Aorta (tissue), 5 donors: Measurements from ENCODE around the gene ATP1A3. TPM values are rescaled to one million over a fixed set of nuclear protein-coding genes. Genes with fewer than 3 reads are reported as not detected.

Experiments used
- ATAC-seq: fragments of 200-7000 bp; cut with Tn5 transposase; one replicate; pipeline ENCODE4 v1.9.1; 2022; ENCODE audit warnings: moderate library complexity; ENCODE audit not compliant: low FRiP score
- DNase-seq, 2 donors: peaks; one replicate each; pipeline ENCODE4 v3.0.0-alpha.2; 2020
- H3K27ac ChIP-seq, 2 donors: one replicate each; pipeline ENCODE4 v1.5.1; 2013; ENCODE audit warnings: low read length in 2 of 2, mild to moderate bottlenecking in 2 of 2, moderate library complexity in 2 of 2, control low read depth in 1 of 2, inconsistent platforms in 1 of 2, low read depth in 1 of 2
- H3K27me3 ChIP-seq, 2 donors: one replicate each; pipeline ENCODE4 v1.6.1; 2013; ENCODE audit warnings: control low read depth in 1 of 2, low read length in 1 of 2, mild to moderate bottlenecking in 1 of 2, moderate library complexity in 1 of 2; ENCODE audit not compliant: insufficient read depth in 2 of 2, control insufficient read depth in 1 of 2
- H3K36me3 ChIP-seq, 2 donors: one replicate each; pipeline ENCODE4 v1.6.1; 2013; ENCODE audit warnings: control low read depth in 1 of 2, low read length in 1 of 2, mild to moderate bottlenecking in 1 of 2; ENCODE audit not compliant: insufficient read depth in 2 of 2, control insufficient read depth in 1 of 2
- H3K4me1 ChIP-seq, 2 donors: one replicate each; pipeline ENCODE4 v1.6.1; 2013; ENCODE audit warnings: low read length in 2 of 2, control low read depth in 1 of 2, mild to moderate bottlenecking in 1 of 2, moderate library complexity in 1 of 2; ENCODE audit not compliant: insufficient read depth in 2 of 2, control insufficient read depth in 1 of 2
- H3K4me3 ChIP-seq, 2 donors: one replicate each; pipeline ENCODE4 v1.5.1; 2013; ENCODE audit warnings: low read length in 2 of 2, control low read depth in 1 of 2, mild to moderate bottlenecking in 1 of 2
- H3K9me3 ChIP-seq: one replicate; pipeline ENCODE4 v1.6.1; 2013; ENCODE audit warnings: mild to moderate bottlenecking, low read length; ENCODE audit not compliant: control insufficient read depth
- WGBS, 2 donors: extraction: QIAGEN DNeasy Blood & Tissue Kit; methylation state at CpG; one replicate each; pipeline ENCODE4 v1.1.7; 2013; 5-methylcytosine and 5-hydroxymethylcytosine counted together
- intact Hi-C, 2 donors: fragments of 100-400 bp; cut with DNase I; formaldehyde crosslinking; loops; one replicate each; pipeline versions ENCODE4 v1.14.2 to v1.15.0; 2022
- polyA plus RNA-seq, 2 donors: library from polyadenylated mRNA; stranded (reverse); fragments of 200-250 nt; gene quantifications; one replicate each; pipeline ENCODE4 v1.2.3, GENCODE V29; 2013
- total RNA-seq, 2 donors: library from RNA; stranded (reverse); fragmentation: NEBNext Ultra II Directional; extraction: Animal tissue kit (Norgen Biotek cat#: 25700); gene quantifications; one replicate each; pipeline ENCODE4 v1.2.1, GENCODE V29; 2021
- donor health status: healthy with polysubstance abuse.
- donor health status: Bipolar disorder and iron deficiency.
- donor health status: DM: no; HTN: no; CAD: no.
- donor health status: DM: no; HTN: no; CAD: no.
- donor health status: DM: yes; HTN: yes; CAD: no.

The ATP1A3 gene
- total and polyA plus RNA-seq, 4 donors: 0.38 TPM; not detected in 3

DNA sequence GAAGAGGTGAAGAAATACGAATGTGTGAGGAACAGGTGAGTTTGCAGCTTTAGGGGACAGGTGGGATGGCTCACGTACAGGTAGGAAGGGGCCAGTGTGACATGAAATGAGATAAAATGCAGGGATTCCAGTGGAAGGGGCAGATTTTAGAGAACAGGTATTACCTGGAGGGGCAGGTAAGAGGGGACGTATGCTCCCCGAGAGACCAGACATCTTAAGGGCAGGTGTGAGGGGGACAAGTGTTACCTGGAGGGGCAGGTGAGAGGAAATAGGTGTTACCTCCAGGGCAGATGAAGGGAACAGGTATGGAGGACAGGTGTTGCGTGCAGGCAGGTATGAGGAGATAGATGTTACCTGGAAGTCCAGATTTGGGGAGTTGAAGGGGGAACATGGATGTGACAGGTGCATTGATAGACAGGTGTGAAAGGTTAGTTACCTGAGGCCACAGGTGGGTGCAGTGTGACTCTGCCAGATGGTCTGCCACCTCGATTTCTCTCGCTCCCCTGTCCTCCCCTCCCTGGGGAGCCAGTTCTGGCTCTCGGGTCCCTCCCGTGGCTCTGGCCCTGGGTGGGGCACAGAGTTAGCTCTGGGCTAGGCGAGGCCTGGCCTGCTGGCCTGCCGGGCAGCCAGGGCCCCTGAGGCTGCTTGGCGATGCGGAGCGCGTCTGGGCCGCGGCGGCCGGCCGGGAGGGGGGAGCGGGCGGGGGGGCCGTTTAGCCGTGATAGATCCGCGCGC lies 67.8 kb downstream of the ATP1A3 start:
- intact Hi-C loops: no loop called here
- ATAC-seq: no peak
- WGBS, 2 donors: 26 to 30% methylated on average over 27 of the region's 27 CpGs
- H3K4me3 ChIP-seq: no peak overlapping the region
- H3K27ac ChIP-seq: no peak overlapping the region
- H3K27me3 ChIP-seq: peaks cover 0 to 1% of the 10 kb centered on the region in 2 donors
- H3K36me3 ChIP-seq: no peaks in the 10 kb centered on the region
- no peaks in the 10 kb centered on the region for H3K4me1 ChIP-seq
- H3K9me3 ChIP-seq: peaks cover 5% of the 10 kb centered on the region
- DNase-seq: no peak

DNA sequence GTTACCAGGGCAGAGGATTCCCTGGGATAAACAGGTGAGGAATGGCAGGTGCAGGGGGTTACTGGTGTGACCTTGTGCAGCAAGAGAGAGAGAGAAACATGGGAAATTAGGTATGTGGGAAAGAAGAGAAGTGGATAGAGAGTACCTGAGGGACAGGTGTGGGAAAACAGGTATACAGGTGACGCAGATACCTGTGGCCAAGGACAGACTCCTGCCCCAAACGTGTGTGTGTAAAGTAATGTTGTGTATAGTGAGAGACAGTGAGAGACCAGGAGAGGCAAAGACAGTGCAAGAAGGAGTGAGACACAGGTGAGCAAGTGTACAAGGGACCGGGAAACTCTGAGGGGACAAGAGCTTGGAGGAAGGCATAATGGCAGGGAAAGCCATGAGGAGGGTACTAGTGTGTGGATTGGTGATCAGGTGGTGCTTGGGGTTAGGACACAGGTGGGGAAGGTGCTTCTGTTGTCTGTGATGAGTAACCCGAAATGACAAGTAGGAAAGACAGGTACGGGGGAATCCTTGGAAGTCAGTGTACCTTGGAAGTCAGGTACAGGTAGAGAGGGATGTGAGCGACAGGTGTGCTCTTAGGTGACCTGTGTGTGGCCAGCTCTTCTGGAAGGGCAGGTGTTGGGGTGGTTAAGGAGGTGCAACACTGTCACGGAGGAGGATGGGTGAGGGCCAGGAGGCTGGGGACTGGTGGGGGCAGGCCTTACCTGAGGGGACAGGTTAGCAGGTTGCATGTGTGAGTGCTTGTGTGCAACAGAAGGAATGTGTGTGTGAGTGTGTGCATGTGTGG lies 68.6 kb downstream of the ATP1A3 start:
- H3K36me3 ChIP-seq: no peaks in the 10 kb centered on the region
- intact Hi-C loops: no loop called here
- no peak for ATAC-seq
- H3K9me3 ChIP-seq: peaks cover 5% of the 10 kb centered on the region
- no peak overlapping the region for H3K4me3 ChIP-seq
- no peaks in the 10 kb centered on the region for H3K4me1 ChIP-seq
- H3K27ac ChIP-seq: no peak overlapping the region
- H3K27me3 ChIP-seq: peaks cover 0 to 1% of the 10 kb centered on the region in 2 donors
- no peak for DNase-seq
- 52 to 55% methylated on average over 7 of the region's 7 CpGs for WGBS, 2 donors

DNA sequence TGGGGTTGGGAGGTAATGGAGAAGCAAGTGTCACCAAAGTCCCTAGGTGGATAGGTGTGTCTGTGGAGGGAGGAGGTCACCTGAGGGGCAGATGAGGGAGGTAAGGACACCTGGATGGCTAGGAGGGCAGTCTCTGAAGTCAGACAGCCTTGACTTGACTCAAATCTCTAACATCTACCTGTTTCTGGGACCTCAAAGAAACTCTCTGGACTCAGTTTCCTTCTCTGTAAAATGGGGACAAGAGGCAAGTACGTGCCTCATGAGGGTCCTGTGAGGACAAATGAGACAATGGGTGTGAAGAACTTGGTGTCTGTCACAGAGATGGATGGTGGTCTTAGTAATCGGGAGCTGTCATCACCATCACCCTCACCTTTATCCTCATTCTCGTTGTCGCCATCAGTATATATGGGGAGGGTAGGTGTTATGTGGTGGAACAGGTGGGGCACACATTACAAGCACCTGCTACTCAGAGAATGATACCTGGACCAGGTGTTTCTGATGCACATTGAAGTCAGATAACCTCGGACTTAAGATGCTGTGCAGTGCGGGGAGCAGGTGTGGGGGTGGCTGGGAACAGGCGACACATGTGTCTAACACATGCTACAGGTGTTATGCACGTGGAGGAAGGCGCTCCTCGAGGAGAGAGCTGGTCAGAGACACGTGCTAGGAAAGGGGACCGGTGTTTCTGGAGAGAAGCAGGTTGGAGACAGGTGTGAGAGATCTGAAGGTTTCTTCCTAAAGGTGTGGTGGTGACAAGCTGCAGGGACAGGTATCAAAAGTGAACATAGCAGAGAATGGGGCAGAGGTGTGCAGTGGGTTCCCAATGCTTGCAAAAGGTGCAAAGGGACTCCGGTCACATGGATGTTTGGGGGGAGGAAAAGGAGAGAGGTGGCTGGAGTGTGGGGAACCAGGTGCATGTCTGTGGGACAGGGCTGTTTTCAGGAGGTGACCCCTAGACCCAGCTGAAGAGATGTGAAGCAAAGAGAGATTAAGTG lies 69.6 kb downstream of the ATP1A3 start:
- Histone ChIP-seq H3K4me3 (no peak overlapping the region), H3K9me3 (peaks cover 5% of the 10 kb centered on the region), H3K4me1 (no peaks in the 10 kb centered on the region), H3K27ac (no peak overlapping the region), H3K27me3 (peaks cover 0 to 1% of the 10 kb centered on the region in 2 donors), H3K36me3 (no peaks in the 10 kb centered on the region)
- 51 to 55% methylated on average over 13 of the region's 13 CpGs for WGBS, 2 donors
- DNase-seq: no peak
- intact Hi-C loops: no loop called here
- no peak for ATAC-seq

DNA sequence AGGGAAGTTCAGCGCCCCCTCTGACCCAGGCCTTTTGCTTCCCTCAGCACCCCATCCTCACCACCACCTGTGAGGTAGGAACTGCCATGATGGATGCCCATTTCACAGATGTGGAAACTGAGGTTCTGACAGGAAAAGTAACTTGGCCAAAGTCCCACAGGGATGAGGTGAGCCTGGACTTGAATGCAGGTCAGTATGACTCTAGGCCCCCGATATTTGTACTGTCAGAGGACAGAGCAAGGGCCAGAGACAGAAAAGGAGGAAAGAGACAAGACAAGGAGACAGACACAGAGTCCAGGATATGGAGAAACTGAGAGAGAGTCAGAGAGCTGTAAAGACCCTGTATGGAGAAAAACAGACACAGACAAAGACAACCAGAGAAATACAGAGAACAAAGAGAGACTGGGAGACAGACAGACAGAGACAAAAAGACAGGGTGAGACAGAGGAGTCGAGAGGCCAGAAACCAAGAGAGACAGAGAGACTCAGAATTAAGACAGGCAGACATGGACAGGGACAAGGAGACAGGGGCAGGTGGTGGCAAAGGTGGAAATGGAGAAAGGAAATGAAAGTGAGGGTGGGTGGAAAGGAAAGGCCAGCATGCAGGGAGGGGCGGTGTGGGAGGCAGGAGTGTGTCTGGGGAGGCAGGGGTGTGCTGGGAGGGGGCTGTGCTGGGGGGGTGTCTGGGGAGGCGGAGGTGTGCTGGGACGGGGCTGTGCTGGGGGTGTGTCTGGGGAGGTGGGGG lies 70.8 kb downstream of the ATP1A3 start:
- intact Hi-C loops: no loop called here
- WGBS, 2 donors: 38 to 39% methylated on average over 4 to 6 of the region's 6 CpGs
- Histone ChIP-seq H3K27me3 (no peaks in the 10 kb centered on the region), H3K27ac (no peak overlapping the region), H3K4me3 (no peak overlapping the region), H3K4me1 (no peaks in the 10 kb centered on the region), H3K9me3 (peaks cover 5% of the 10 kb centered on the region), H3K36me3 (no peaks in the 10 kb centered on the region)
- no peak for DNase-seq
- ATAC-seq: no peak

DNA sequence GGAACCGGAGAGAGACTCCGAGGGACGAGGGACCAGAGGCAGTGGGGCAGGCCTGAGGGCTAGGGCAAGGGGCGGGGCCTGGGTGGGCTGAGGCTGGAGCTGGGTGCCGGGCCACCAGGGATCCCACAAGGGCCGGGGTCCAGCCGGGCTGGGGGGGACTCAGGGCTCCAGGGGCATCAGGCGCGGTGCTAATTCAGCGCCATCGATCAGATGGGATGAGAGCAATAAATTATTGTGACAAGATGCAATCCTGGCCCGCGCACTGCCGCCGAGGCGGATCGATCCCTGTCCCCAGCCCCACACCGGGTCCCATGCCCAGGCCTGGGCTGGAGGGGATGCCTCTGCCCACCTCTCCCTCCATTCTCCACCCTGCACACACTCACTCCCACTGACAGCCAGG lies 71.4 kb downstream of the ATP1A3 start:
- WGBS, 2 donors: 5 to 13% methylated on average over 13 to 18 of the region's 18 CpGs
- Histone ChIP-seq H3K9me3 (peaks cover 5% of the 10 kb centered on the region), H3K4me1 (no peaks in the 10 kb centered on the region), H3K36me3 (no peaks in the 10 kb centered on the region), H3K4me3 (no peak overlapping the region), H3K27me3 (no peaks in the 10 kb centered on the region), H3K27ac (no peak overlapping the region)
- ATAC-seq: no peak
- intact Hi-C loops: no loop called here
- DNase-seq: no peak

DNA sequence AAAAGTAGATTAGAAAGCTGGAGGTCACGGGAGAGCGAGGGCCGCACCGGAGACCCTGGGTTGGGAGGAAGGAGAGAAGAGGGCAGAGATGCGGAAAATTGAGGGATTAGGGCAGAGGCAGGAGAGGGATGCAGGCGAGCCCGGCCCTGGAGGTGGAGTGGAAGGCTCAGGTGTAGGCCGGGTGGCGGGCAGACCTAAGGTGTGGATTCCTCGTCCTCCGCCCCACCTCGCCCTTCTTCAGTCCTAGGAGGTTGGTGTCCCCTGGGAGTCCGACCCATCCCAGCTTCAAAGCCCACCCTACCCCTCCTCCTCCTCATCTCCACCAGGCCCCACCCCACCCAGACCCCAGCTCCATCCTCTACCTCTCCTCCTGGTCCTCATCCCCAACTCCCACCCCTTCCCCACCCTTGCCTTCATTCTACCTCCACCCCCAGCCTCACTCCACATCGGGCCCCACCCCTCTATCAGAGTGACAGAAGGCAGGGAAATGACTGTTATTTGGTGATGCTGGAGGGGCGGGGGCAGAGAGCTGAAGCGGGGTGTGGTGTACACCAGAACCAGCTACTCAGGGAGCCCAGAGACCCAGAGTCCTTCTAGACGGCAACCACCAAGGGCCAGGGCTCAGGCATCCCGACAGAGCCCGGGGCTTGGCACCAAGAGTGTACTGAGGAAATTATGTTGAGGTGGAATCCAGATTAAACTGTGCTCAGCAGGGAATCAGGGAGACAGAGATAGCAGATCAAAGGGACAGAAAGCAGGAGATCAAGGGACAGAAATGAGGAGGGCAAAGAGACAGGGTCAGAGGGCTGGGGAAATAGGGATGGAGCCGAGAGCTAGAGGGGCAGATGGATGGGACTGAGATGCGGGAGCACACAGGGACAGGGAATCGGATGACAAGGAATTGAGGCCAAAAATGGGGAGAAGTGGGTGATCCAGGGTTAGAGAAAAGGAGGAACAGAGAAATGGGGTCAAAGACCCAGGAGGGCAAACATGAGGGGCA lies 72.2 kb downstream of the ATP1A3 start:
- Histone ChIP-seq H3K27ac (no peak overlapping the region), H3K36me3 (no peaks in the 10 kb centered on the region), H3K4me1 (no peaks in the 10 kb centered on the region), H3K9me3 (peaks cover 5% of the 10 kb centered on the region), H3K4me3 (no peak overlapping the region), H3K27me3 (no peaks in the 10 kb centered on the region)
- DNase-seq (no peak), ATAC-seq (no peak)
- WGBS, 2 donors: 7 to 12% methylated on average over 13 to 22 of the region's 22 CpGs
- intact Hi-C loops: no loop called here

DNA sequence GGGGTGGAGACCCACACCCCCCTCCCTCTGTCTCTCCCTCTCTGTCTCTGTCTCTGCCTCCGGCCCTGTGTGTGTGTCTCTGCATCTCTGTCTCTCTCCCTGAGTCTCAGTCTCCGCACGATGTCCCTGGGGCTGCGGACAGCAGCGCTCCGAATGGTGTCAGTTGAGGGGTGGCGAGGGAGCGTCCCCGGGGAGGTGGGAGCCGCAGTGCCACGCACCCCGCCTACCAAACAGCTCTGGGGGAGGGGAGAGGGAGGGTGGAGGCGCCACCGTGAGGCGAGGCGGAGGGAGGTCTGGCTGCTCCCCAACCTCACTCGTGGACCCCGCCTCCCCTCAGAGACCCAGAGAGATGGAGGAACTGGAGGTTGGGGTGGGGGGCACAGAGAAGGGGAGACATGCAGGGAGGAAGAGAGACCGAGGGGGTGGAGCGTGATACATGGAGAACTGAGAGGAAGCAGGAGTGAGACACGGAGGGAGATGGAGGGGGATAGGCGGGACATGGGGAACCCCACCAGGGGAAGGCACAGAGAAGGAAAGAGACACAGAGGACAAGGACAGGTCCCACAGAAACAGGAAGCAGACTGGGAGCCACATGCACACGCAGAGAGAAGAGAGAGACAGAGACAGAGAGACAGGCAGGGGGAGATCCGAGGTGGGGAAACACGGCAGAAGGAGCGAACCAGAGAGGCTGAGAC lies 73.0 kb downstream of the ATP1A3 start:
- DNase-seq (no peak), ATAC-seq (no peak)
- Histone ChIP-seq H3K27me3 (peaks cover 0 to 1% of the 10 kb centered on the region in 2 donors), H3K27ac (no peak overlapping the region), H3K4me1 (no peaks in the 10 kb centered on the region), H3K36me3 (no peaks in the 10 kb centered on the region), H3K4me3 (no peak overlapping the region), H3K9me3 (peaks cover 1% of the 10 kb centered on the region)
- 6 to 9% methylated on average over 26 of the region's 26 CpGs for WGBS, 2 donors
- intact Hi-C loops: no loop called here
